GM23338 (cell line): ENCODE measurements around the gene IMPG1. TPM values are rescaled to one million over a fixed set of nuclear protein-coding genes. Genes with fewer than 3 reads are reported as not detected.

ENCODE experiments used
- ATAC-seq: fragments of 200-7000 bp; cut with Tn5 transposase; 3 replicates; pipeline ENCODE4 v1.9.1; 2020
- DNase-seq: peaks from one replicate; pipeline ENCODE4 v3.0.0-alpha.2; 2015; ENCODE audit warnings: low spot score
- H2AFZ ChIP-seq: fragments of 200-600 bp; sonication (generic); 2 replicates; pipeline ENCODE4 v1.8.0; 2016; ENCODE audit warnings: antibody characterized with exemption, mild to moderate bottlenecking, moderate library complexity
- H3F3A ChIP-seq: fragments of 200-600 bp; sonication (generic); replicated peaks from 2 replicates; pipeline ENCODE4 v1.8.0; 2017; ENCODE audit warnings: antibody characterized with exemption, mixed run types, low read depth
- H3K27ac ChIP-seq: fragments of 200-600 bp; sonication (generic); 2 replicates; pipeline ENCODE4 v1.6.1; 2016; ENCODE audit warnings: low read depth
- H3K27me3 ChIP-seq: fragments of 200-600 bp; sonication (generic); 2 replicates; pipeline ENCODE4 v1.8.0; 2016; ENCODE audit warnings: mild to moderate bottlenecking, mixed run types, moderate library complexity; ENCODE audit not compliant: insufficient read depth
- H3K36me3 ChIP-seq: fragments of 200-600 bp; sonication (generic); 2 replicates; pipeline ENCODE4 v1.8.0; 2016; ENCODE audit warnings: mild to moderate bottlenecking; ENCODE audit not compliant: insufficient read depth
- H3K4me1 ChIP-seq: fragments of 200-600 bp; sonication (generic); 2 replicates; pipeline ENCODE4 v1.8.0; 2016; ENCODE audit warnings: mild to moderate bottlenecking, moderate library complexity; ENCODE audit not compliant: insufficient read depth
- H3K4me2 ChIP-seq: fragments of 200-600 bp; sonication (generic); 2 replicates; pipeline ENCODE4 v1.7.1; 2017; ENCODE audit warnings: mixed run types
- H3K4me3 ChIP-seq: fragments of 200-600 bp; sonication (generic); 2 replicates; pipeline ENCODE4 v1.6.1; 2016; ENCODE audit warnings: mixed run types
- H3K79me2 ChIP-seq: fragments of 200-600 bp; sonication (generic); replicated peaks from 2 replicates; pipeline ENCODE4 v1.8.0; 2017; ENCODE audit warnings: mild to moderate bottlenecking; ENCODE audit not compliant: insufficient read depth
- H3K9me2 ChIP-seq: fragments of 200-600 bp; sonication (generic); 2 replicates; pipeline ENCODE4 v1.8.0; 2017; ENCODE audit not compliant: insufficient read depth
- H4K20me1 ChIP-seq: fragments of 200-600 bp; sonication (generic); replicated peaks from 2 replicates; pipeline ENCODE4 v1.8.0; 2017; ENCODE audit warnings: mild to moderate bottlenecking; ENCODE audit not compliant: insufficient read depth
- H3K27ac Mint-ChIP-seq: 2 replicates; pipeline ENCODE4 v1.8.0; 2020; ENCODE audit warnings: inconsistent platforms, mild to moderate bottlenecking, moderate library complexity, mixed read lengths
- H3K27me3 Mint-ChIP-seq: 3 replicates; pipeline ENCODE4 v1.8.0; 2022; ENCODE audit warnings: low read depth, mild to moderate bottlenecking, moderate library complexity, mixed read lengths, inconsistent platforms; ENCODE audit not compliant: insufficient read depth, poor library complexity
- H3K36me3 Mint-ChIP-seq: 3 replicates; pipeline ENCODE4 v1.8.0; 2021; ENCODE audit warnings: low read depth, mild to moderate bottlenecking, inconsistent platforms, moderate library complexity, mixed read lengths
- H3K4me1 Mint-ChIP-seq: 3 replicates; pipeline ENCODE4 v1.8.0; 2020; ENCODE audit warnings: mild to moderate bottlenecking, inconsistent platforms, mixed read lengths
- H3K4me3 Mint-ChIP-seq: 3 replicates; pipeline ENCODE4 v1.8.0; 2021; ENCODE audit warnings: moderate library complexity, mild to moderate bottlenecking, inconsistent platforms, mixed read lengths
- H3K9me3 Mint-ChIP-seq: 3 replicates; pipeline ENCODE4 v1.8.0; 2020; ENCODE audit warnings: moderate library complexity, mild to moderate bottlenecking, inconsistent platforms, mixed read lengths
- EZH2phosphoT487 ChIP-seq: fragments of 200-600 bp; sonication (generic); IDR thresholded peaks from one replicate; pipeline ENCODE4 v1.8.1; 2018; ENCODE audit warnings: antibody characterized with exemption; ENCODE audit not compliant: unreplicated experiment
- STAT1 ChIP-seq: IDR thresholded peaks from one replicate; pipeline ENCODE4 v1.6.1; 2016; ENCODE audit warnings: antibody characterized with exemption; ENCODE audit not compliant: unreplicated experiment
- ZNF114 ChIP-seq: fragments of 250-450 bp; sonication (Bioruptor Pico); IDR thresholded peaks from 2 replicates; pipeline ENCODE4 v1.5.0; 2020; ENCODE audit warnings: mild to moderate bottlenecking, moderate library complexity
- polyA plus RNA-seq: library from polyadenylated mRNA; unstranded; fragments of >200 nt; fragmentation: Nextera tagmentation; extraction: Ambion mirVana; gene quantifications from 2 replicates; pipeline ENCODE4 v1.2.1, GENCODE V29; 2016
- total RNA-seq: library from RNA; depleted of rRNA; stranded (reverse); fragments of >200 nt; shearing (Covaris generic); gene quantifications from 2 replicates; pipeline ENCODE4 v1.2.3, GENCODE V29; 2014
- TF ChIP-seq, protein P1 (sequence below): fragments of 250-450 bp; sonication (Bioruptor Pico); IDR thresholded peaks from 2 replicates; pipeline ENCODE4 v1.5.0; 2020; ENCODE audit warnings: mild to moderate bottlenecking, moderate library complexity
- TF ChIP-seq, protein P2 (sequence below): IDR thresholded peaks from 2 replicates; pipeline ENCODE4 v1.6.1; 2016; ENCODE audit warnings: antibody characterized with exemption

IMPG1 gene
- total and polyA plus RNA-seq, 2 experiments from 2014 or later: not detected

DNA sequence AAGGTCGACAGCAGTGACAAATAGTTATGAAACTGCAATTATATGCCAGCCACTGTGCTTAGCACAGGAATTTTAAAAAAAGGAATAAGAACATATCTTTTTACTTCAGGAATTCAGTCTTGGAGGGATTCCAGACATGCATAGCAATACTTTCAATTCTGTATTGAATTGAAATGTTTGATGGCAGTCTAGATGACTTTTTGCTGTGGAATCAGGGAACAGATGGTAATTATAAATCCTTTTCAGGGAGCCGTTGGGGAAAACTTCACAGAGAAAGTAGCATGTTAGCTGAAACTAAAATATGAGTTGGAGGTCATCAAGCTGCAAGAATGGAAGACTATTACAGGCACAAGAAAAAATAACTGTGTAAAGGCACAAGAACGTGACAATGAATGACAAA, 74.8 kb downstream of the IMPG1 start:
- no peak overlapping the region for H3K4me2 ChIP-seq
- H3K27ac ChIP-seq: no peak overlapping the region
- no peaks in the 10 kb centered on the region for H3K9me2 ChIP-seq
- no peak overlapping the region for H3K27ac Mint-ChIP-seq
- H2AFZ ChIP-seq: no peak overlapping the region
- peaks cover 14% of the 10 kb centered on the region for H3K4me1 ChIP-seq
- no peaks in the 10 kb centered on the region for H3K36me3 ChIP-seq
- H3K36me3 Mint-ChIP-seq: no peaks in the 10 kb centered on the region
- H3K79me2 ChIP-seq: no peaks in the 10 kb centered on the region
- no peak for DNase-seq
- peaks cover 25% of the 10 kb centered on the region for H3K4me1 Mint-ChIP-seq
- no peaks in the 10 kb centered on the region; the same call in 2 of the 3 replicates for H3K9me3 Mint-ChIP-seq
- H3K27me3 ChIP-seq: peaks cover 9% of the 10 kb centered on the region; the same call in 1 of the 2 replicates
- no peak overlapping the region for H3K4me3 ChIP-seq
- TF ChIP-seq STAT1 (no peak), EZH2phosphoT487 (no peak), ZNF114 (CRISPR knock-in tag) (no peak)
- TF ChIP-seq, protein P1, sequence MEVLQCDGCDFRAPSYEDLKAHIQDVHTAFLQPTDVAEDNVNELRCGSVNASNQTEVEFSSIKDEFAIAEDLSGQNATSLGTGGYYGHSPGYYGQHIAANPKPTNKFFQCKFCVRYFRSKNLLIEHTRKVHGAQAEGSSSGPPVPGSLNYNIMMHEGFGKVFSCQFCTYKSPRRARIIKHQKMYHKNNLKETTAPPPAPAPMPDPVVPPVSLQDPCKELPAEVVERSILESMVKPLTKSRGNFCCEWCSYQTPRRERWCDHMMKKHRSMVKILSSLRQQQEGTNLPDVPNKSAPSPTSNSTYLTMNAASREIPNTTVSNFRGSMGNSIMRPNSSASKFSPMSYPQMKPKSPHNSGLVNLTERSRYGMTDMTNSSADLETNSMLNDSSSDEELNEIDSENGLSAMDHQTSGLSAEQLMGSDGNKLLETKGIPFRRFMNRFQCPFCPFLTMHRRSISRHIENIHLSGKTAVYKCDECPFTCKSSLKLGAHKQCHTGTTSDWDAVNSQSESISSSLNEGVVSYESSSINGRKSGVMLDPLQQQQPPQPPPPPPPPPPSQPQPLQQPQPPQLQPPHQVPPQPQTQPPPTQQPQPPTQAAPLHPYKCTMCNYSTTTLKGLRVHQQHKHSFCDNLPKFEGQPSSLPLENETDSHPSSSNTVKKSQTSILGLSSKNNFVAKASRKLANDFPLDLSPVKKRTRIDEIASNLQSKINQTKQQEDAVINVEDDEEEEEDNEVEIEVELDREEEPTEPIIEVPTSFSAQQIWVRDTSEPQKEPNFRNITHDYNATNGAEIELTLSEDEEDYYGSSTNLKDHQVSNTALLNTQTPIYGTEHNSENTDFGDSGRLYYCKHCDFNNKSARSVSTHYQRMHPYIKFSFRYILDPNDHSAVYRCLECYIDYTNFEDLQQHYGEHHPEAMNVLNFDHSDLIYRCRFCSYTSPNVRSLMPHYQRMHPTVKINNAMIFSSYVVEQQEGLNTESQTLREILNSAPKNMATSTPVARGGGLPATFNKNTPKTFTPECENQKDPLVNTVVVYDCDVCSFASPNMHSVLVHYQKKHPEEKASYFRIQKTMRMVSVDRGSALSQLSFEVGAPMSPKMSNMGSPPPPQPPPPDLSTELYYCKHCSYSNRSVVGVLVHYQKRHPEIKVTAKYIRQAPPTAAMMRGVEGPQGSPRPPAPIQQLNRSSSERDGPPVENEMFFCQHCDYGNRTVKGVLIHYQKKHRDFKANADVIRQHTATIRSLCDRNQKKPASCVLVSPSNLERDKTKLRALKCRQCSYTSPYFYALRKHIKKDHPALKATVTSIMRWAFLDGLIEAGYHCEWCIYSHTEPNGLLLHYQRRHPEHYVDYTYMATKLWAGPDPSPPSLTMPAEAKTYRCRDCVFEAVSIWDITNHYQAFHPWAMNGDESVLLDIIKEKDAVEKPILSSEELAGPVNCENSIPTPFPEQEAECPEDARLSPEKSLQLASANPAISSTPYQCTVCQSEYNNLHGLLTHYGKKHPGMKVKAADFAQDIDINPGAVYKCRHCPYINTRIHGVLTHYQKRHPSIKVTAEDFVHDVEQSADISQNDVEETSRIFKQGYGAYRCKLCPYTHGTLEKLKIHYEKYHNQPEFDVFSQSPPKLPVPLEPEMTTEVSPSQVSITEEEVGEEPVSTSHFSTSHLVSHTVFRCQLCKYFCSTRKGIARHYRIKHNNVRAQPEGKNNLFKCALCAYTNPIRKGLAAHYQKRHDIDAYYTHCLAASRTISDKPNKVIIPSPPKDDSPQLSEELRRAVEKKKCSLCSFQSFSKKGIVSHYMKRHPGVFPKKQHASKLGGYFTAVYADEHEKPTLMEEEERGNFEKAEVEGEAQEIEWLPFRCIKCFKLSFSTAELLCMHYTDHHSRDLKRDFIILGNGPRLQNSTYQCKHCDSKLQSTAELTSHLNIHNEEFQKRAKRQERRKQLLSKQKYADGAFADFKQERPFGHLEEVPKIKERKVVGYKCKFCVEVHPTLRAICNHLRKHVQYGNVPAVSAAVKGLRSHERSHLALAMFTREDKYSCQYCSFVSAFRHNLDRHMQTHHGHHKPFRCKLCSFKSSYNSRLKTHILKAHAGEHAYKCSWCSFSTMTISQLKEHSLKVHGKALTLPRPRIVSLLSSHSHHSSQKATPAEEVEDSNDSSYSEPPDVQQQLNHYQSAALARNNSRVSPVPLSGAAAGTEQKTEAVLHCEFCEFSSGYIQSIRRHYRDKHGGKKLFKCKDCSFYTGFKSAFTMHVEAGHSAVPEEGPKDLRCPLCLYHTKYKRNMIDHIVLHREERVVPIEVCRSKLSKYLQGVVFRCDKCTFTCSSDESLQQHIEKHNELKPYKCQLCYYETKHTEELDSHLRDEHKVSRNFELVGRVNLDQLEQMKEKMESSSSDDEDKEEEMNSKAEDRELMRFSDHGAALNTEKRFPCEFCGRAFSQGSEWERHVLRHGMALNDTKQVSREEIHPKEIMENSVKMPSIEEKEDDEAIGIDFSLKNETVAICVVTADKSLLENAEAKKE (CRISPR knock-in tag): no peak
- TF ChIP-seq, protein P2, sequence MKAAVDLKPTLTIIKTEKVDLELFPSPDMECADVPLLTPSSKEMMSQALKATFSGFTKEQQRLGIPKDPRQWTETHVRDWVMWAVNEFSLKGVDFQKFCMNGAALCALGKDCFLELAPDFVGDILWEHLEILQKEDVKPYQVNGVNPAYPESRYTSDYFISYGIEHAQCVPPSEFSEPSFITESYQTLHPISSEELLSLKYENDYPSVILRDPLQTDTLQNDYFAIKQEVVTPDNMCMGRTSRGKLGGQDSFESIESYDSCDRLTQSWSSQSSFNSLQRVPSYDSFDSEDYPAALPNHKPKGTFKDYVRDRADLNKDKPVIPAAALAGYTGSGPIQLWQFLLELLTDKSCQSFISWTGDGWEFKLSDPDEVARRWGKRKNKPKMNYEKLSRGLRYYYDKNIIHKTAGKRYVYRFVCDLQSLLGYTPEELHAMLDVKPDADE: no peak
- H3K4me3 Mint-ChIP-seq: no peak overlapping the region
- ATAC-seq: no peak
- H4K20me1 ChIP-seq: no peaks in the 10 kb centered on the region
- peaks cover 5% of the 10 kb centered on the region for H3K27me3 Mint-ChIP-seq
- H3F3A ChIP-seq: no peaks in the 10 kb centered on the region
